ENCODE measurements around the gene DMD.

The DMD gene

GRCh38 chrX:33211356-33212260, at the start of gene DMD:
Gene DMD (minus strand): TSS chrX:33211549. CDS start chrX:33211312, 237 bp downstream.
- Histone ChIP-seq H3K36me3 (ENCODE audit: insufficient read depth, low read depth, low read length) (no peaks in the 10 kb centered on the region), H3K27me3 (ENCODE audit: insufficient read depth, low read length) (no peaks in the 10 kb centered on the region), H3K4me1 (ENCODE audit: insufficient read depth, low read length) (no peaks in the 10 kb centered on the region), H3K4me3 (ENCODE audit: low read length) (no peak within 1 kb of the TSS), H3K27ac (ENCODE audit: low read length) (no peak within 1 kb of the TSS), H3K9ac (ENCODE audit: low read depth, low read length) (no peak within 1 kb of the TSS), H3K9me3 (ENCODE audit: insufficient read depth, low read depth, low read length) (no peaks in the 10 kb centered on the region)

- no peaks in the 10 kb centered on the region for H3K36me3 ChIP-seq (ENCODE audit: insufficient read depth, low read depth, low read length)
- H3K27me3 ChIP-seq (ENCODE audit: insufficient read depth, low read length): no peaks in the 10 kb centered on the region
- no peak overlapping the region for H3K4me3 ChIP-seq (ENCODE audit: low read length)
- no peaks in the 10 kb centered on the region for H3K4me1 ChIP-seq (ENCODE audit: insufficient read depth, low read length)
- H3K9me3 ChIP-seq (ENCODE audit: insufficient read depth, low read depth, low read length): no peaks in the 10 kb centered on the region
- no peak overlapping the region for H3K27ac ChIP-seq (ENCODE audit: low read length)
- no peak overlapping the region for H3K9ac ChIP-seq (ENCODE audit: low read depth, low read length)
These were observed 41.0 kb upstream of the DMD start for GRCh38 chrX:33252306-33252825.

GRCh38 chrX:33218819-33219218, 7.5 kb upstream of the DMD start:
- no peak overlapping the region for H3K27ac ChIP-seq (ENCODE audit: low read length)
- H3K36me3 ChIP-seq (ENCODE audit: insufficient read depth, low read depth, low read length): no peaks in the 10 kb centered on the region
- H3K4me3 ChIP-seq (ENCODE audit: low read length): no peak overlapping the region
- H3K9ac ChIP-seq (ENCODE audit: low read depth, low read length): no peak overlapping the region
- H3K27me3 ChIP-seq (ENCODE audit: insufficient read depth, low read length): no peaks in the 10 kb centered on the region
- no peaks in the 10 kb centered on the region for H3K4me1 ChIP-seq (ENCODE audit: insufficient read depth, low read length)
- H3K9me3 ChIP-seq (ENCODE audit: insufficient read depth, low read depth, low read length): no peaks in the 10 kb centered on the region

- Histone ChIP-seq H3K27ac (ENCODE audit: low read length) (no peak overlapping the region), H3K4me3 (ENCODE audit: low read length) (no peak overlapping the region), H3K36me3 (ENCODE audit: insufficient read depth, low read depth, low read length) (no peaks in the 10 kb centered on the region), H3K9ac (ENCODE audit: low read depth, low read length) (no peak overlapping the region), H3K4me1 (ENCODE audit: insufficient read depth, low read length) (no peaks in the 10 kb centered on the region), H3K9me3 (ENCODE audit: insufficient read depth, low read depth, low read length) (no peaks in the 10 kb centered on the region), H3K27me3 (ENCODE audit: insufficient read depth, low read length) (no peaks in the 10 kb centered on the region)
These were observed 1.2 kb downstream of the DMD start for GRCh38 chrX:33210156-33210555.

DNA sequence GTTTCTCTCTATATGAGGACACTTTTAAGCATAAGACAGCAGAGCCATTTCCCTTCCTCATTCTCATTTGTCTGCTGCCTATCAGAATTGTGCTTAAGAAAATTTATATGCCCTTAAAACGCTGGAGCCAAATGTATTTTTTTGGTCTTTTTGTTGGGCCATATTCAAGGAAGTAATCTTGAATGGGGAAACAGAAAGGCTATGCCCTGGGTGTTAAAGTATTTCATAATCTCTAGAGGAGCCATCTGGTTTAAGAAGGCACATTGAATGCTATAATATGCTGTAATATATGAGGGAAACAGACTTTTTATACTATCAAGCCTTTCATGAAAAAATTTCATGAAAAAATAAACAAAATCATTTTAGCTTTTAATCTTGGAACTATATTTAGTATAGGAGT, 4.3 kb downstream of the DMD start:
- H3K36me3 ChIP-seq (ENCODE audit: insufficient read depth, low read depth, low read length): no peaks in the 10 kb centered on the region
- no peak overlapping the region for H3K9ac ChIP-seq (ENCODE audit: low read depth, low read length)
- no peak overlapping the region for H3K4me3 ChIP-seq (ENCODE audit: low read length)
- no peaks in the 10 kb centered on the region for H3K9me3 ChIP-seq (ENCODE audit: insufficient read depth, low read depth, low read length)
- H3K4me1 ChIP-seq (ENCODE audit: insufficient read depth, low read length): no peaks in the 10 kb centered on the region
- H3K27me3 ChIP-seq (ENCODE audit: insufficient read depth, low read length): no peaks in the 10 kb centered on the region
- no peak overlapping the region for H3K27ac ChIP-seq (ENCODE audit: low read length)

GRCh38 chrX:33205321-33205720, 6.0 kb downstream of the DMD start:
- Histone ChIP-seq H3K4me1 (ENCODE audit: insufficient read depth, low read length) (no peaks in the 10 kb centered on the region), H3K27ac (ENCODE audit: low read length) (no peak overlapping the region), H3K4me3 (ENCODE audit: low read length) (no peak overlapping the region), H3K9me3 (ENCODE audit: insufficient read depth, low read depth, low read length) (no peaks in the 10 kb centered on the region), H3K9ac (ENCODE audit: low read depth, low read length) (no peak overlapping the region), H3K27me3 (ENCODE audit: insufficient read depth, low read length) (no peaks in the 10 kb centered on the region), H3K36me3 (ENCODE audit: insufficient read depth, low read depth, low read length) (no peaks in the 10 kb centered on the region)

GRCh38 chrX:33204889-33205288, 6.5 kb downstream of the DMD start:
- Histone ChIP-seq H3K27me3 (ENCODE audit: insufficient read depth, low read length) (no peaks in the 10 kb centered on the region), H3K27ac (ENCODE audit: low read length) (no peak overlapping the region), H3K4me3 (ENCODE audit: low read length) (no peak overlapping the region), H3K36me3 (ENCODE audit: insufficient read depth, low read depth, low read length) (no peaks in the 10 kb centered on the region), H3K9me3 (ENCODE audit: insufficient read depth, low read depth, low read length) (no peaks in the 10 kb centered on the region), H3K9ac (ENCODE audit: low read depth, low read length) (no peak overlapping the region), H3K4me1 (ENCODE audit: insufficient read depth, low read length) (no peaks in the 10 kb centered on the region)

- H3K4me1 ChIP-seq (ENCODE audit: insufficient read depth, low read length): no peaks in the 10 kb centered on the region
- H3K27me3 ChIP-seq (ENCODE audit: insufficient read depth, low read length): no peaks in the 10 kb centered on the region
- no peak overlapping the region for H3K27ac ChIP-seq (ENCODE audit: low read length)
- no peaks in the 10 kb centered on the region for H3K36me3 ChIP-seq (ENCODE audit: insufficient read depth, low read depth, low read length)
- H3K9me3 ChIP-seq (ENCODE audit: insufficient read depth, low read depth, low read length): no peaks in the 10 kb centered on the region
- H3K9ac ChIP-seq (ENCODE audit: low read depth, low read length): no peak overlapping the region
- no peak overlapping the region for H3K4me3 ChIP-seq (ENCODE audit: low read length)
These were observed 12.6 kb downstream of the DMD start for GRCh38 chrX:33198561-33199279.

DNA sequence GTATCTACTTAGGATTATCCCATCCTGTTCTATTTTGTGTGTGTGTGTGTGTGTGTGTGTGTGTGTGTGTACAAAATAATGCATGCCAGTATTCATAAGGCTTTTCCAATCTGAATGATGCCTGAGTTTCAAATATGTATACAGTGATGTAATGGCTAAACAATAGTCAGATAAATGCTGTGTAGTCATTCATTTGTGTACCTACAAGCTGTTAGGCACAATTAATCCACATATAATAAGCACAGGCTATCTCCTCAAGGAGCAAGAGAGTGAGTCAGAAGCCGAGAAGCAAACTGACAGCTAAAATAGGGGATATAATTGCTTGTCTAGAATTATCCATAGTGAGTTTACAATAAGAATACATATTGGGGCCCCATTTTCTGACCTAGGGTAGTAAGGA, 15.7 kb downstream of the DMD start:
- Histone ChIP-seq H3K9ac (ENCODE audit: low read depth, low read length) (no peak overlapping the region), H3K4me1 (ENCODE audit: insufficient read depth, low read length) (no peaks in the 10 kb centered on the region), H3K4me3 (ENCODE audit: low read length) (no peak overlapping the region), H3K9me3 (ENCODE audit: insufficient read depth, low read depth, low read length) (no peaks in the 10 kb centered on the region), H3K27ac (ENCODE audit: low read length) (no peak overlapping the region), H3K36me3 (ENCODE audit: insufficient read depth, low read depth, low read length) (no peaks in the 10 kb centered on the region), H3K27me3 (ENCODE audit: insufficient read depth, low read length) (no peaks in the 10 kb centered on the region)

DNA sequence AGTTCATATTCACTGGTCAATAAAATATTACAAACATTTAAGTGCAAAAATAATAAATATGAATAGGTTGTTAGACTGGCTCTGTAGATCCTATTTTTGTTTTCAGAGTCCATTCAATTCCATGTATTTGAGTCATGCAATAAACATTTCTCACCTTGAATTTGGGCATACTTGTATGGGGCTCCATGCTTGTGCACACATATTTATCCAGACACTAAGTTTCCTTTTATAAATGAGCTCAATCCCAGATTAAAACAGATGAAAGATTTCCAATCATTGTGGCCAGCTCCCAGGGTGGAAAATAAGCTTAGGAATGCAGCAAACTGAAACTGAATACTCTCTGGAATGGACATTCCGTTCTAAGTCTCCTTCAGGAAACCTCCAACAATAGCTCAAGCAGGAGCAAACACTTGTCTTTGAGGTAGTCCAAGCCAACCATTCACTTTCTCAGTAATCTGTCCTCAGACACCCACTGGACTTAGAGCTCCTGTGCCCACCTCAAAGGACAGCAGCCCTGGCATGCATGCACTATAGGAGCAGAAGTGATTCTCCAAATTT, 16.4 kb downstream of the DMD start:
- H3K4me3 ChIP-seq (ENCODE audit: low read length): no peak overlapping the region

GRCh38 chrX:33194289-33194688, 17.1 kb downstream of the DMD start:
- no peak overlapping the region for H3K9ac ChIP-seq (ENCODE audit: low read depth, low read length)
- no peak overlapping the region for H3K27ac ChIP-seq (ENCODE audit: low read length)
- H3K27me3 ChIP-seq (ENCODE audit: insufficient read depth, low read length): peaks cover 9% of the 10 kb centered on the region
- H3K9me3 ChIP-seq (ENCODE audit: insufficient read depth, low read depth, low read length): no peaks in the 10 kb centered on the region
- no peaks in the 10 kb centered on the region for H3K36me3 ChIP-seq (ENCODE audit: insufficient read depth, low read depth, low read length)
- H3K4me1 ChIP-seq (ENCODE audit: insufficient read depth, low read length): no peaks in the 10 kb centered on the region
- H3K4me3 ChIP-seq (ENCODE audit: low read length): no peak overlapping the region

More for the DNA sequence above, 16.4 kb downstream of the DMD start:
- H3K4me1 ChIP-seq (ENCODE audit: insufficient read depth, low read length): no peaks in the 10 kb centered on the region
- peaks cover 2% of the 10 kb centered on the region; the same call in 1 of the 2 replicates for H3K27me3 ChIP-seq (ENCODE audit: insufficient read depth, low read length)
- no peak overlapping the region for H3K9ac ChIP-seq (ENCODE audit: low read depth, low read length)
- no peaks in the 10 kb centered on the region for H3K36me3 ChIP-seq (ENCODE audit: insufficient read depth, low read depth, low read length)
- no peak overlapping the region for H3K27ac ChIP-seq (ENCODE audit: low read length)
- no peaks in the 10 kb centered on the region for H3K9me3 ChIP-seq (ENCODE audit: insufficient read depth, low read depth, low read length)

All from iPS-20b (cell line).